PC-3 (cell line): ENCODE data around the gene GCH1. TPM values are rescaled to one million over a fixed set of nuclear protein-coding genes. Genes with fewer than 3 reads are reported as not detected.

ENCODE experiments used
- ATAC-seq: fragments of 200-7000 bp; cut with Tn5 transposase; 2 replicates; pipeline ENCODE4 v1.9.1; 2020; ENCODE audit warnings: mild to moderate bottlenecking, moderate library complexity
- BruUV-seq: library from RNA; stranded (reverse); fragments of 400-500 nt; replicated peaks from 2 replicates; lab custom pipeline; 2021; lab: Mats Ljungman, UMichigan
- CTCF ChIA-PET: fragments of 300-600 bp; sonication (Branson Sonifier 250); formaldehyde crosslinking; loops from one replicate; lab custom pipeline; 2022; ENCODE audit warnings: antibody characterized with exemption; lab: Charles Lee
- POLR2A ChIA-PET: fragments of 300-600 bp; sonication (Branson Sonifier 250); formaldehyde crosslinking; loops from one replicate; lab custom pipeline; 2022; ENCODE audit warnings: antibody characterized with exemption; ENCODE audit not compliant: unreplicated experiment; lab: Charles Lee
- DNase-seq: peaks from one replicate; pipeline ENCODE4 v3.0.0-alpha.2; 2015
- H2AFZ ChIP-seq: fragments of 300-600 bp; sonication (generic); 2 replicates; pipeline ENCODE4 v1.6.0; 2016; ENCODE audit warnings: antibody characterized with exemption, low read length
- H3F3A ChIP-seq: fragments of 300-600 bp; sonication (generic); one replicate; pipeline ENCODE4 v1.6.0; 2017; ENCODE audit warnings: antibody characterized with exemption, low read length, control low read depth, mild to moderate bottlenecking; ENCODE audit not compliant: unreplicated experiment
- H3K27ac ChIP-seq: fragments of 300-600 bp; sonication (generic); 2 replicates; pipeline ENCODE4 v1.5.1; 2016; ENCODE audit warnings: mild to moderate bottlenecking, low read length
- H3K27me3 ChIP-seq: fragments of 300-600 bp; sonication (generic); 2 replicates; pipeline ENCODE4 v1.6.1; 2016; ENCODE audit warnings: low read length, mixed read lengths
- H3K36me3 ChIP-seq: fragments of 300-600 bp; sonication (generic); 2 replicates; pipeline ENCODE4 v1.6.1; 2016; ENCODE audit warnings: low read depth, mixed run types, low read length, mixed read lengths
- H3K4me1 ChIP-seq: fragments of 300-600 bp; sonication (generic); 2 replicates; pipeline ENCODE4 v1.5.1; 2016; ENCODE audit warnings: low read length; ENCODE audit not compliant: insufficient read depth
- H3K4me2 ChIP-seq: fragments of 300-600 bp; sonication (generic); 2 replicates; pipeline ENCODE4 v1.6.0; 2016; ENCODE audit warnings: low read length
- H3K4me3 ChIP-seq: fragments of 300-600 bp; sonication (generic); 2 replicates; pipeline ENCODE4 v1.5.1; 2016; ENCODE audit warnings: mild to moderate bottlenecking, low read length, mixed read lengths
- H3K79me2 ChIP-seq: fragments of 300-600 bp; sonication (generic); 2 replicates; pipeline ENCODE4 v1.6.1; 2017; ENCODE audit warnings: low read length, mixed read lengths
- H3K9ac ChIP-seq: fragments of 300-600 bp; sonication (generic); 2 replicates; pipeline ENCODE4 v1.6.0; 2016; ENCODE audit warnings: mild to moderate bottlenecking, low read length
- H3K9me2 ChIP-seq: fragments of 300-600 bp; sonication (generic); replicated peaks from 2 replicates; pipeline ENCODE4 v1.6.1; 2016; ENCODE audit warnings: mixed run types, low read length, mixed read lengths
- H3K9me3 ChIP-seq: fragments of 300-600 bp; sonication (generic); 2 replicates; pipeline ENCODE4 v1.6.1; 2016; ENCODE audit warnings: low read length, mixed read lengths
- H4K20me1 ChIP-seq: fragments of 300-600 bp; sonication (generic); 2 replicates; pipeline ENCODE4 v1.6.1; 2016; ENCODE audit warnings: low read length, mixed read lengths
- EZH2 ChIP-seq: fragments of 300-600 bp; sonication (generic); IDR thresholded peaks from one replicate; pipeline ENCODE4 v1.6.1; 2017; ENCODE audit warnings: antibody characterized with exemption, mild to moderate bottlenecking, low read length; ENCODE audit not compliant: unreplicated experiment
- EZH2phosphoT487 ChIP-seq: fragments of 300-600 bp; sonication (generic); IDR thresholded peaks from 2 replicates; pipeline ENCODE4 v1.6.1; 2018; ENCODE audit warnings: mild to moderate bottlenecking, antibody characterized with exemption, low read length, borderline replicate concordance
- intact Hi-C: fragments of 100-400 bp; cut with micrococcal nuclease; formaldehyde crosslinking; loops from 2 replicates; pipeline ENCODE4 v1.9.0; 2023
- total RNA-seq: library from RNA; depleted of rRNA; stranded (reverse); fragments of >200 nt; gene quantifications from 2 replicates; pipeline ENCODE4 v1.2.3, GENCODE V29; 2014
- TF ChIP-seq, protein P1 (sequence below): fragments of 300-600 bp; sonication (generic); conservative IDR thresholded peaks from 2 replicates; pipeline ENCODE4 v1.5.1; 2017; ENCODE audit warnings: antibody characterized with exemption, low read depth, mild to moderate bottlenecking, low read length

Gene GCH1
- total RNA-seq, 1 experiment from 2014 or later, result 26.6 TPM

GRCh38 chr14:54854181-54854580 is 48.4 kb downstream of the GCH1 start:
- H3K27ac ChIP-seq, result no peak overlapping the region
- H3K9ac ChIP-seq, result no peak overlapping the region
- BruUV-seq, result no TSS peak
- DNase-seq (no peak), ATAC-seq (no peak)
- no peak overlapping the region for H3K4me3 ChIP-seq
- no peaks in the 10 kb centered on the region for H3K79me2 ChIP-seq
- ChIA-PET CTCF (no interaction called here), POLR2A (no interaction called here)
- H3K9me3 ChIP-seq, result no peaks in the 10 kb centered on the region
- H3K27me3 ChIP-seq, result no peaks in the 10 kb centered on the region
- H3K36me3 ChIP-seq, result no peaks in the 10 kb centered on the region
- no peaks in the 10 kb centered on the region for H3K9me2 ChIP-seq
- intact Hi-C loops, result no loop called here
- H3F3A ChIP-seq, result no peaks in the 10 kb centered on the region
- no peaks in the 10 kb centered on the region for H4K20me1 ChIP-seq
- no peak overlapping the region for H3K4me2 ChIP-seq
- no peaks in the 10 kb centered on the region for H3K4me1 ChIP-seq
- TF ChIP-seq EZH2 (no peak), EZH2phosphoT487 (no peak)
- TF ChIP-seq, protein P1, sequence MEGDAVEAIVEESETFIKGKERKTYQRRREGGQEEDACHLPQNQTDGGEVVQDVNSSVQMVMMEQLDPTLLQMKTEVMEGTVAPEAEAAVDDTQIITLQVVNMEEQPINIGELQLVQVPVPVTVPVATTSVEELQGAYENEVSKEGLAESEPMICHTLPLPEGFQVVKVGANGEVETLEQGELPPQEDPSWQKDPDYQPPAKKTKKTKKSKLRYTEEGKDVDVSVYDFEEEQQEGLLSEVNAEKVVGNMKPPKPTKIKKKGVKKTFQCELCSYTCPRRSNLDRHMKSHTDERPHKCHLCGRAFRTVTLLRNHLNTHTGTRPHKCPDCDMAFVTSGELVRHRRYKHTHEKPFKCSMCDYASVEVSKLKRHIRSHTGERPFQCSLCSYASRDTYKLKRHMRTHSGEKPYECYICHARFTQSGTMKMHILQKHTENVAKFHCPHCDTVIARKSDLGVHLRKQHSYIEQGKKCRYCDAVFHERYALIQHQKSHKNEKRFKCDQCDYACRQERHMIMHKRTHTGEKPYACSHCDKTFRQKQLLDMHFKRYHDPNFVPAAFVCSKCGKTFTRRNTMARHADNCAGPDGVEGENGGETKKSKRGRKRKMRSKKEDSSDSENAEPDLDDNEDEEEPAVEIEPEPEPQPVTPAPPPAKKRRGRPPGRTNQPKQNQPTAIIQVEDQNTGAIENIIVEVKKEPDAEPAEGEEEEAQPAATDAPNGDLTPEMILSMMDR, result no peak
- H2AFZ ChIP-seq, result no peak overlapping the region

- Histone ChIP-seq H3K4me3 (no peak overlapping the region), H3K9me2 (no peaks in the 10 kb centered on the region), H3K9ac (no peak overlapping the region), H3K27me3 (no peaks in the 10 kb centered on the region), H4K20me1 (no peaks in the 10 kb centered on the region), H3K4me2 (no peak overlapping the region), H3K36me3 (no peaks in the 10 kb centered on the region), H3F3A (no peaks in the 10 kb centered on the region), H3K9me3 (no peaks in the 10 kb centered on the region), H2AFZ (no peak overlapping the region), H3K79me2 (no peaks in the 10 kb centered on the region), H3K4me1 (no peaks in the 10 kb centered on the region), H3K27ac (no peak overlapping the region)
- TF ChIP-seq, protein P1, result no peak
- TF ChIP-seq EZH2, result no peak
- TF ChIP-seq EZH2phosphoT487, result no peak
- DNase-seq (no peak), ATAC-seq (no peak)
- no TSS peak for BruUV-seq
- intact Hi-C loops, result no loop called here
- ChIA-PET POLR2A (no interaction called here), CTCF (no interaction called here)
Observed at GRCh38 chr14:54853339-54853738, 49.3 kb downstream of the GCH1 start.

- Histone ChIP-seq H3K9ac (no peak overlapping the region), H3F3A (no peaks in the 10 kb centered on the region), H2AFZ (no peak overlapping the region), H3K4me3 (no peak overlapping the region), H4K20me1 (no peaks in the 10 kb centered on the region), H3K36me3 (no peaks in the 10 kb centered on the region), H3K27me3 (no peaks in the 10 kb centered on the region), H3K4me1 (no peaks in the 10 kb centered on the region), H3K9me3 (no peaks in the 10 kb centered on the region), H3K79me2 (no peaks in the 10 kb centered on the region), H3K27ac (no peak overlapping the region), H3K9me2 (no peaks in the 10 kb centered on the region), H3K4me2 (no peak overlapping the region)
- no TSS peak for BruUV-seq
- DNase-seq (no peak), ATAC-seq (no peak)
- TF ChIP-seq EZH2, result no peak
- CTCF ChIA-PET, result no interaction called here
- POLR2A ChIA-PET, result interaction anchor here (0.6 kb wide), 1 partner anchor 17 kb away, joined by 3 read pairs; no protein-coding TSS in a partner anchor
- intact Hi-C loops, result no loop called here
Observed at GRCh38 chr14:54852215-54852614, 50.4 kb downstream of the GCH1 start.
